TTC549 (cell line): ENCODE data around the gene C2orf92.

Experiments used
- FAIRE-seq: peaks from 2 replicates; lab custom pipeline; 2012; peaks lifted over from hg19 to GRCh38; lab: Jason Lieb, UNC

C2orf92 gene

DNA sequence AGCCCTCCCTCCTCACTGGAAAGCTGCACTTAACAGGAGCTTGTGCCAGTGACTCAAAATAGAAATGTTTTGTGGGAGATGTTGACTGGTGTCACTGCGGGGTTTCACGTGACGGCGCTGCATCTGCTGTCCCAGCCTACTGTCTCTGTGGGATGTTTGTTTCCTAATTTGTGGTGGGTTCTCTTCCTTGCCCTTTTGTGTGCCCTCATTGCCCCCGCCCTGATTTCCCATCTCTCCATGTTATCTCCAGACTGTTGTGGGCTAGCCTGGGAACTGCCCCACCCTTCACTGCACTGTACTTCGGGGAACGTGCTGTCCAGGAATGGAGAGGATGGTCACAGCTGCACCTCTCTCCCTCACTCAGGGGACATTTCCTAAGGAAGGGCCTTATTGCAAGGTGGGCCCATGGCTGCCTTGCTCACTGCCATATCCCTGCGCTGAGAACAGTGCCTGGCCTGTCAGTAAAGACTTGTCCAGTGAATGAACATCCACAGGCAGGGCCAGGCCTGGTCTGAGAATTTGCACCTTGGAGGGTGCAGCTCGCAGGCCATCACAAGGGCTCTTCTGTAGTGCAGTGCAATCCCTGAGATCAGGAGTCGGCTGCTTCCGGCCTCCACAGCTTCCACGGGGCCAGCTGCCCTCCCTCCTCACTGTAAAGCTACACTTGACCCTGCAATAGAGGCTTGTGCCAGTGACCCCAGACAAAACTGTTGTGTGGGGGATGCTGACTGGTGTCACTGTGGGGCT lies 61.9 kb downstream of the C2orf92 start:
- no peak for FAIRE-seq

GRCh38 chr2:97732436-97733340 lies 63.2 kb downstream of the C2orf92 start:
- no peak for FAIRE-seq

- FAIRE-seq, result no peak
Measured at GRCh38 chr2:97733341-97734035, 64.0 kb downstream of the C2orf92 start.

DNA sequence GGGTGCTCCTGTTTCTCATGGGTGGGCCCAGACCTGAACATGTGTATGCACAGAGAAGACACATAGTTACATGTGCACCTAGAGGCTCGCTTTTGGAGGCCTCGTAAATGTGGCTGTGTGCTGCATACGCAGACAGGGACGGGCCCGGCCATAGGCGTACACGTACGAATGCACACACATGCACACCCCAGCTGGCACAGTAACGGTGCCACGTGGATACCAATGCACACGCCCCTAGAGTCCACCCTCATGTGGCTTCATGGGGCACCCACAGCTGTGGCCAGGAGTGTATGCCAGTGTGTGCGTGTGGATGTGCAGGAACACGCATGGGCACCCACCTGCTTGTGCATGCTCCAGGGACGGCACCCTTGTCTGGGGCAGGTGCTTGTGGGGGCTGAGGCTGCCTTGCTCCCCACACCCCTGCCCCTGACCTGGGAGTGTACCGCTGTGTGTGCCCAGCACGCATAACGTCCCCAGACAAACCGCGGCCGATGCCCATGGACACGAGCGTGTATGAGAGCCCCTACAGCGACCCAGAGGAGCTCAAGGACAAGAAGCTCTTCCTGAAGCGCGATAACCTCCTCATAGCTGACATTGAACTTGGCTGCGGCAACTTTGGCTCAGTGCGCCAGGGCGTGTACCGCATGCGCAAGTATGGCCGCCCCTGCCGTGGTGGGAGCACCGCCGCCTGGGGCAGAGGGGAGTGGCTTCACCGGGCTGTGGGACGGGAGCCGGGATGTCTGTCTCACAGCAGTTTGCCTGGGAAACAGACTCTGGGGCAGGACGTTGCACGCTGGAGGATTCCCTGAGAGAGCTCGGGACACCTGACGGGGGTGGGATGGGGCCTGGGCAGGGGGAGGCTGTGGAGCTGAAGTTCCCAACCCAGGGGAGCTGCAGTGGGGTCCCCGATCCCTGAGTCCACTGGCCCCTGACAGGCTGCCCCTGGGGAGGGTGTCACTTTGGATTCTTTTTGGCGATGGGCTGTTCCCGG lies 64.8 kb downstream of the C2orf92 start:
- no peak for FAIRE-seq

GRCh38 chr2:97735161-97735561 lies 65.6 kb downstream of the C2orf92 start:
- no peak for FAIRE-seq

DNA sequence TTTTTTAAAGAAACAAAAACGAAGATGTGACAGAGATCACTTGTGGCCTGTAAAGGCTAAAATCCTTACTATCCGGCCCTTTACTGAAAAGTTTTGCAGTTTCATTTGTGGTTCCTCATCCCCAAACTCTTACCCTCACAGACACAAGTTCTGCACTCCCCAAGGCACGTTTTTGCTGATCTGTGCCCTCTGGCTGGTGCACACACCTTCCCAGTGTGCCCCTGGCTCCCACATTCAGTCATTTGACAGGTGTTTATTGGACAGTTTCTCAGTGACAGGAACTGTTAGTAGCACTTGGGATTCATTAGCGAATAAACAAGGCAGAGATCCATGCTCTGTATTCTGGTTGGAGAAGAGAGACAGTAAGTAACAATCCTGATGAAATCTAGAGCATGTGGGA lies 66.7 kb downstream of the C2orf92 start:
- no peak for FAIRE-seq

DNA sequence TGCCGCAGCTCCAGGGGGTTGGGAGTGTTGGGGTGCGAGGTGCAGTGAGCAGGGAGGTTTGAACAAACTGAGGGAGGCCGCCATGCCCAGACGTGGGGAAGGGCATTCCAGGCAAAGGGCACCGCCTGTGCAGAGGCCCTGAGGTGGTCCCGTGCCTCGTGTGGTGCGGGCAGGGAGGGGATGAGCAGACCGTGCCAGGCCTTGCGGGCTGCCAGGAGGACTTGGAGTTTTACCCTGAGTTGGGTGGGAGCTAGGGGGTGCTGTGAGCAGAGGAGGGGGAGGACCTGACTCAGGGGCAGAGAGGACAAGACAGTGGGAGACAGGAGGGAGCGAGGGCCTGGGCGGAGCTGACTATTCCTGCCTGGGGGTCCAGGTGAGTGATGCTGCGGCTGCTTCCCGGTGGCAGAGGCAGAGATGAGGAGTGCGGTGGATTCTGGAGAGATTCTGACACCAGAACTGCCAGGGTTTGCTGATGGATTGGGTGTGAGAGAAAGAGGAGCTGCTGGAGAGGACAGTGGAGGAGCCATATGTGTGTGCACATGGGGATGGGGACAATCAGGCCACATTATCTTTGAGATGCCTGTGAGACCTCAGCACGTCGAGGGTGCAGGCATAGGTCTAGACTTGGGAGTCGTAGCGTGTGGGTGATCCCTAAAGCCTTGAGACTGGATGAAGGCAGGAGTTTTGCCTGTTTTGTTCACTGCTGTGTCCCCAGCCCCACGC lies 67.3 kb downstream of the C2orf92 start:
- FAIRE-seq, result no peak

DNA sequence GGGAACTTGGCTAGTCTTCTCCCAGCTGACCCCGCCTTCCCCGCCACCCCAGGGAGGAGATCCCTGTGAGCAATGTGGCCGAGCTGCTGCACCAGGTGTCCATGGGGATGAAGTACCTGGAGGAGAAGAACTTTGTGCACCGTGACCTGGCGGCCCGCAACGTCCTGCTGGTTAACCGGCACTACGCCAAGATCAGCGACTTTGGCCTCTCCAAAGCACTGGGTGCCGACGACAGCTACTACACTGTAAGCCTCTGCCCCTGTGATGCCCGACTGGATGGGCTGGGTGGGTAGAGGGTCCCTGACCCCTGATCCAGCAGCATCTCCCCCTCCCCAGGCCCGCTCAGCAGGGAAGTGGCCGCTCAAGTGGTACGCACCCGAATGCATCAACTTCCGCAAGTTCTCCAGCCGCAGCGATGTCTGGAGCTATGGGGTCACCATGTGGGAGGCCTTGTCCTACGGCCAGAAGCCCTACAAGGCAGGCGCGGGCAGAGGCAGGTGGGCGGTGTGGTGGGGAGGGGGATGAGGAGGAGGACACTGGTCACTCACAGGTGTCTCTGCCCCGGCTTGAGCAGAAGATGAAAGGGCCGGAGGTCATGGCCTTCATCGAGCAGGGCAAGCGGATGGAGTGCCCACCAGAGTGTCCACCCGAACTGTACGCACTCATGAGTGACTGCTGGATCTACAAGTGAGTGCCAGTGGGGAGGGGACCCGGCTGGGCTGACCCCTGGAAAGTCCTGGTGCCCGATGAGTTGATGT lies 68.1 kb downstream of the C2orf92 start:
- no peak for FAIRE-seq

DNA sequence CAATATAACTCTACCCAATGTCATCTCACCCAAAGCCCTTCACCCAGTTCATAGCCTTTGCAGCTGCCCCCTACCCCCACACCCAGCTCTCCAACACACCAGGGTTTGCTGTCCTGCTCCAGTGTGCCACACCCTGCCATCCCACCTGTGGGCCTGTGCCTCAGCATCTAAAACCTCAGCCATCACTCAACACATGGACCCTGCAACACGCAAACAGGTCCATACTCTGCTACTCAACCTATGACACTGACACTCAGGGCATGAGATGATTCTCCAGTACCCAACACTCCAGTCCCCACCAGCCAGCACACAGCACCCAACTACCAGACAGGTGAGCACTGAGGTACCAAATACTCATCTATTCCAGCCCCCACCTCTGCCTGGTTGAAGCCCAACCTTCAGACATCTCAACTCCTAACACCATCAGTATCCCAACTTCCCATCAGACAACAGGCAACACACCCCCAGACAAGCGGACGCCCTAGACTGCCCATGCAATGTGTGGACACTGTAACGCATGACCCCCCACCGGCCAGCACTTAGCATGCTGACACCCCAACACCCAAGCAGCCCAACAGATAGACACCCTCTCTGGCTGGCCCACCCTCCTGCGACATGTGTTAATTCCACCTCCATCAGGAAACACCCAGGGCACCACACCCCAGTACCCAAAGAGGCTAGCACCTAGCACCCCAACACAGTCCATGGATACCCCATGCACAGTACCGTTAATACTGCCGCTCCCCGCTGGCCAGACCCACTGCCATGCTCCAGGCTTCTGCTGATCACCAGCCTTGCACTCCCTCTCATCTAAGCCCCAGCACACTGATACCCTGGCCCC lies 68.9 kb downstream of the C2orf92 start:
- no peak for FAIRE-seq

GRCh38 chr2:97739020-97739892 lies 69.7 kb downstream of the C2orf92 start:
- FAIRE-seq, result no peak

GRCh38 chr2:97739893-97740245 lies 70.4 kb downstream of the C2orf92 start:
- FAIRE-seq, result no peak

- no peak for FAIRE-seq
Measured at GRCh38 chr2:97740590-97741182, 71.2 kb downstream of the C2orf92 start.

DNA sequence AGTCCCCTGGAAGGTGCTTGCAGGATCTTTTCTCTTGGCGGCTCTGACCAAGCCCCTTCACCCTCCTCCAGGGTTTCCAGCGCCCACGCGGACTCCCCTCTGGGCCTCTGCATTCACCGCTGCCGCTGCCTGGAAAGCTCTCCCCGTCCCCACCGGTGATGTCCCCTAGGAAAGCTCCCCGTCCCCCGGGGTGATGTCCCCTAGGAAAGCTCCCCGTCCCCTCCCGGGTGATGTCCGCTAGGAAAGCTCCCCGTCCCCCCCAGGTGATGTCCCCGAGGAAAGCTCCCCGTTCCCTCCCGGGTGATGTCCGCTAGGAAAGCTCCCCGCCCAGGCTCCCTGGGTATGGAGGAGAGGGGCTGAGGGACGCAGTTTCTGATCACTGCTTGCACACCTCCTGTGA lies 71.7 kb downstream of the C2orf92 start:
- FAIRE-seq, result no peak

DNA sequence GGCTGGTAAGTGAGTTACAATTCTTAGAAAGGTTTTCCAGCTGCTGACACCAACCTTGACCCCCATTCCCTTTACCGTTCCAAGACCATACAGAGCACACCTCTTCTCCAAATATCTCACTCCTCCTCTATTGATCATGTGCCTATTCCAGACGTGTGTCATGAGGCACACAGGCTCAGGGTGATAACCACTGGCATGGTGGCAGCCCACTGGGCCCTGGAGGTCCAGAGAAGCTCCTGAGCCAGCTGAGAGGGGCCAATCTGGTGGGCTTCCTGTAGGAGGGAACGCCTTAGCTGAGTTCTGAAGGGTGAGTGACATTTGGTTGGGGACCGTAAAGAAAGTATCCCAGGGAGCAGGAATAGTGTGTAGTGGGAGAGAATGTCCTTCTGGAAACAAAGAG lies 72.2 kb downstream of the C2orf92 start:
- no peak for FAIRE-seq

DNA sequence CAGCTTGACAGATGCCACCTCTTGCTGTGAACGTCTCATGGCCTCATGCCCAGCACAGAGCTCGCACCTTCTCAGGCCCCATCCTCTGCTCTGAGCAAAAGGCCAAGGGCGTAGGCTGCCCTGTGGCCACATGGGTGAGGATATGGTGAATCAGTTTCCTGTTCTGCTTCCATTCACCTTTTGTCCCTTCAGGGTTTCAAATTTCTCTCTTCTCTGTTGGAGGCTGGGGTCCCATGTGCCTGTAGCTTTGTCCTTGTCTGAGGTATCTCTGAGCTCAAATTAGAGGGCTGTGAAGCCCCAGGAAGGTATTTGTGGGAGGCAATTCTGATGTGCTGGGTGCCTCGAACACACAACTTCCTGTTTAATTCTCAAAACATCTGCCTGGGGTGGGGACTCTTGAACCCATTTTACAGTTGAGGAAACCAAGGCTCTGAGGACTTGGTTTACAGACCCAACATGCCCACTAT lies 72.9 kb downstream of the C2orf92 start:
- FAIRE-seq, result no peak

DNA sequence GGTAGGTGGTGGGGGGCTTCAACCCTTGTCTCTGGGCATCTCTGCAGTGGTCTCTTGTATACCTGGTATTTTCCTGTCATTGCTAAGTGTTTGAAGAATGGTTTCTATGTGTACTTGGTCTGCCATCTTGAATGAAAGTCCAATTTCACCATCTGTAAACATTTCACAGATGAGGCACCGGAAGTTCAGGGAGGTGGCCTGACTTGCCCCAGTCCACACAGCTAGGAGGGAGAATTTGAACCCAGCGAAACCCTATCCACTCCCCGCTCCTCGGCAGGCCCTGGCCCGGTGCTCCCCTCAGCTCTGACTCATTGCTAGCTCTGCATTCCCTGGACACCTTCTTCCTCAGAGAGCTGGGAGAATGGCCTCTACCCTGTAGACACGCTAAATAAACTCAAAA lies 74.4 kb downstream of the C2orf92 start:
- no peak for FAIRE-seq

GRCh38 chr2:97745474-97746174 lies 76.1 kb downstream of the C2orf92 start:
- FAIRE-seq, result no peak
